MCF 10A (cell line): Measurements from ENCODE around the gene RNF187. TPM values are rescaled to one million over a fixed set of nuclear protein-coding genes. Genes with fewer than 3 reads are reported as not detected.

Source experiments
- BruUV-seq: library from RNA; stranded (reverse); fragments of 400-500 nt; replicated peaks from 2 replicates; lab custom pipeline; 2021; lab: Mats Ljungman, UMichigan
- CTCF ChIA-PET: fragments of 300-600 bp; sonication (Branson Sonifier 250); formaldehyde crosslinking; extraction: SDS; loops from one replicate; lab custom pipeline; 2021; ENCODE audit warnings: antibody characterized with exemption, inconsistent platforms; lab: Yijun Ruan, JAX
- POLR2A ChIA-PET: fragments of 300-600, 350-650 bp; sonication (Branson Sonifier 250); formaldehyde crosslinking; extraction: SDS; loops from one replicate; lab custom pipeline; 2020; ENCODE audit warnings: antibody characterized with exemption, inconsistent platforms; lab: Yijun Ruan, JAX
- DNase-seq: peaks from one replicate; pipeline ENCODE4 v3.0.0-alpha.2; 2018; ENCODE audit not compliant: unreplicated experiment
- H3K27ac Mint-ChIP-seq: one replicate; pipeline ENCODE4 v1.8.0; 2022; ENCODE audit warnings: mild to moderate bottlenecking, low read depth, mixed read lengths; ENCODE audit not compliant: unreplicated experiment
- H3K27me3 Mint-ChIP-seq: one replicate; pipeline ENCODE4 v1.8.0; 2022; ENCODE audit warnings: mixed read lengths; ENCODE audit not compliant: insufficient read depth, unreplicated experiment
- H3K36me3 Mint-ChIP-seq: one replicate; pipeline ENCODE4 v1.8.0; 2022; ENCODE audit warnings: mild to moderate bottlenecking, moderate library complexity, mixed read lengths; ENCODE audit not compliant: insufficient read depth, unreplicated experiment
- H3K4me1 Mint-ChIP-seq: one replicate; pipeline ENCODE4 v1.8.0; 2022; ENCODE audit warnings: mixed read lengths; ENCODE audit not compliant: insufficient read depth, unreplicated experiment
- H3K4me3 Mint-ChIP-seq: one replicate; pipeline ENCODE4 v1.8.0; 2022; ENCODE audit warnings: mild to moderate bottlenecking, moderate library complexity, mixed read lengths; ENCODE audit not compliant: unreplicated experiment
- H3K9me3 Mint-ChIP-seq: one replicate; pipeline ENCODE4 v1.8.0; 2022; ENCODE audit warnings: mixed read lengths; ENCODE audit not compliant: unreplicated experiment
- intact Hi-C: fragments of 100-400 bp; cut with micrococcal nuclease; formaldehyde crosslinking; loops from 2 replicates; pipeline ENCODE4 v1.14.1; 2022
- total RNA-seq: library from RNA; stranded (reverse); gene quantifications from 2 replicates; pipeline ENCODE4 v1.2.3, GENCODE V29; 2022
- TF ChIP-seq, protein P1 (sequence below): fragments of 200-600 bp; IDR thresholded peaks from one replicate; pipeline ENCODE4 v1.8.0; 2022; ENCODE audit warnings: antibody characterized with exemption, mild to moderate bottlenecking; ENCODE audit not compliant: unreplicated experiment

The RNF187 gene
- total RNA-seq, 1 experiment from 2014 or later, result 167 TPM

DNA sequence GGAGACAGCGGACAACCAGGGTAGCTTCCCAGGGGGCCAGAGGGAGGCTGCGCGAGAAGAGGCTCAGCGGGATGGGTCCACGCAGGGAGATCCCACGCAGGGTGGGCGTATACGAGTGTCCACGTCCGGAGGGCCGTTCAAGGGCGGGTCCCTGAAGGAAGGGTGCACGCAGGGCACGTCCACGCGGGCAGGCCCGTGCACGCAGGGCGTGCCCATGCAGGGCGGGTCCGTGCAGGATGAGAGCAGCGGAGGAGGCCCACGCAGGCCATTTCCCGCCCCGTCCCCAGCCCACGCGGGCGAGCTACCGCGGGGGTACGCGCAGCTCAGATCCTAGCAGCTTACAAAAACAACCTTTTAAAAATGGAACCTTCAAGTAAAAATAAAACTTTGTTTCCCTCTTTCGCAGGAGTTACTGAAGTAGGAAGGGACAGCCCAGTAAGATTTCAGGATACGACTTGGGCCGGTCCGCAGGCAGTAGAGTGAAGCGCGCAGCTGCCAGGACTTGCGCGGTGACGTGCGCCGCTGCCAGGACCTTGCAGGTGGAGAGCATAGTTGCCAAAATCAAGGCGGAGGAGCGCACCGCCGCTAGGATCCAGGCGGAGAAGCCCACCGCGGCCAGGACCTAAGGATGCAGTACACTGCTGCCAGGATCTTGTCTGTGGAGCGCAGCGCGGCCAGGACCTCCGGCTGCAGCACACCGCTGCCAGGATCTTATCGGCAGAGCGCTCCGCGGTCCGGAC is 416 bp upstream of the RNF187 start:
- TF ChIP-seq, protein P1, sequence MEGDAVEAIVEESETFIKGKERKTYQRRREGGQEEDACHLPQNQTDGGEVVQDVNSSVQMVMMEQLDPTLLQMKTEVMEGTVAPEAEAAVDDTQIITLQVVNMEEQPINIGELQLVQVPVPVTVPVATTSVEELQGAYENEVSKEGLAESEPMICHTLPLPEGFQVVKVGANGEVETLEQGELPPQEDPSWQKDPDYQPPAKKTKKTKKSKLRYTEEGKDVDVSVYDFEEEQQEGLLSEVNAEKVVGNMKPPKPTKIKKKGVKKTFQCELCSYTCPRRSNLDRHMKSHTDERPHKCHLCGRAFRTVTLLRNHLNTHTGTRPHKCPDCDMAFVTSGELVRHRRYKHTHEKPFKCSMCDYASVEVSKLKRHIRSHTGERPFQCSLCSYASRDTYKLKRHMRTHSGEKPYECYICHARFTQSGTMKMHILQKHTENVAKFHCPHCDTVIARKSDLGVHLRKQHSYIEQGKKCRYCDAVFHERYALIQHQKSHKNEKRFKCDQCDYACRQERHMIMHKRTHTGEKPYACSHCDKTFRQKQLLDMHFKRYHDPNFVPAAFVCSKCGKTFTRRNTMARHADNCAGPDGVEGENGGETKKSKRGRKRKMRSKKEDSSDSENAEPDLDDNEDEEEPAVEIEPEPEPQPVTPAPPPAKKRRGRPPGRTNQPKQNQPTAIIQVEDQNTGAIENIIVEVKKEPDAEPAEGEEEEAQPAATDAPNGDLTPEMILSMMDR, result no peak
- H3K4me3 Mint-ChIP-seq, result peak overlapping the region; percentile 90
- DNase-seq, result peak; percentile 93

DNA sequence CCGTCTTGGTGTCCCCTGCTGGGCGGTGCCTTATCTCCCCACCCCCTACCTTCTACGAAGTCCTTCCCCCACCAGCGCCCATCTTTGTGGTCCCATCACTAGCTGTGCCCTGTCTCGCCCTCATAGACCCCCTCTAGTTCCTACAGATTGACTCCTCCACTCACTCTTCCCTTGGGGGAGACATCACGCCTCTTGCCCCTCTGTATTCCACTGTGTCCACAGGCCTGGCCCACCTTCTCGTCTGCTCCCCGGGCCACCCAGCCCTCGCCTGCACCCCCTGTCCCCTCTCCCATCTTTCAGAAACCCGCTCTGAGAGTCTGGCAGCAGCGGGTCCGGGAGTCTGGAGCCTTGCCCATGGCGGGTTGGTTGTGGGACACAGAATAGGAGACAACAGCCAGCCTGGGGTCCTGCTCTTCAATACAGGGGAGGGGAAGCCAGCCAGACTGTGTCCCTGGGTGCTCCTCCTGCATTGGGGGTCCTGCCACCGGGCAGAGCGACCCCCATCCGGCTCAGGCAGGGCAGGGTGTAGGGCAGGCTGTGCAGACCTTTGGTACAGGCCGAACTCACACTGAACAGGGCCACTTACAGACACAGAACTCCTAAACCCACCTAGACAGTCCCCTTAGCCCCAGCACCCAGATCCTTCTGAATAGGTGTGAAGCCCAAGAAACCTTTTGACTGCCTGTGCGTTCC is 1.1 kb downstream of the RNF187 start:
- H3K36me3 Mint-ChIP-seq, result peaks cover 49% of the 10 kb centered on the region
- no peak for DNase-seq
- no TSS peak for BruUV-seq
- peak overlapping the region; percentile 90 for H3K4me3 Mint-ChIP-seq
- TF ChIP-seq, protein P1, result no peak
- no peaks in the 10 kb centered on the region for H3K9me3 Mint-ChIP-seq
- no peaks in the 10 kb centered on the region for H3K27me3 Mint-ChIP-seq
- POLR2A ChIA-PET, result interaction anchor here (0.6 to 7.5 kb wide), 14 partner anchors 11 to 1378 kb away, joined by 3 to 182 read pairs (median 5); partner anchors contain the start of genes IBA57, NUP133 and TRIM11
- intact Hi-C loops, result no loop called here
- H3K27ac Mint-ChIP-seq, result peak overlapping the region; percentile 100
- CTCF ChIA-PET, result interaction anchor here (0.6 to 3.2 kb wide), 9 partner anchors 13 to 750 kb away, joined by 3 to 31 read pairs (median 3); partner anchors contain the start of gene IBA57
- peaks cover 44% of the 10 kb centered on the region for H3K4me1 Mint-ChIP-seq

More for the DNA sequence above, 416 bp upstream of the RNF187 start:
- H3K9me3 Mint-ChIP-seq, result no peaks in the 10 kb centered on the region
- peak overlapping the region; percentile 100 for H3K27ac Mint-ChIP-seq
- H3K4me1 Mint-ChIP-seq, result peaks cover 40% of the 10 kb centered on the region
- ChIA-PET POLR2A (interaction anchor here (0.6 to 7.5 kb wide), 34 partner anchors 8 to 1547 kb away, joined by 3 to 182 read pairs (median 4); partner anchors contain the start of genes ARF1, COQ8A, GUK1 and IBA57), CTCF (interaction anchor here (0.6 to 1.5 kb wide), 17 partner anchors 11 to 1667 kb away, joined by 3 to 10 read pairs (median 4); partner anchors contain the start of gene GUK1)
- intact Hi-C loops, result loop anchor here (1.0 kb wide), 1 partner anchor 29 kb away; a partner anchor contains a TSS
- H3K36me3 Mint-ChIP-seq, result peaks cover 34% of the 10 kb centered on the region
- BruUV-seq, result TSS peak; percentile 86
- peaks cover 14% of the 10 kb centered on the region for H3K27me3 Mint-ChIP-seq

DNA sequence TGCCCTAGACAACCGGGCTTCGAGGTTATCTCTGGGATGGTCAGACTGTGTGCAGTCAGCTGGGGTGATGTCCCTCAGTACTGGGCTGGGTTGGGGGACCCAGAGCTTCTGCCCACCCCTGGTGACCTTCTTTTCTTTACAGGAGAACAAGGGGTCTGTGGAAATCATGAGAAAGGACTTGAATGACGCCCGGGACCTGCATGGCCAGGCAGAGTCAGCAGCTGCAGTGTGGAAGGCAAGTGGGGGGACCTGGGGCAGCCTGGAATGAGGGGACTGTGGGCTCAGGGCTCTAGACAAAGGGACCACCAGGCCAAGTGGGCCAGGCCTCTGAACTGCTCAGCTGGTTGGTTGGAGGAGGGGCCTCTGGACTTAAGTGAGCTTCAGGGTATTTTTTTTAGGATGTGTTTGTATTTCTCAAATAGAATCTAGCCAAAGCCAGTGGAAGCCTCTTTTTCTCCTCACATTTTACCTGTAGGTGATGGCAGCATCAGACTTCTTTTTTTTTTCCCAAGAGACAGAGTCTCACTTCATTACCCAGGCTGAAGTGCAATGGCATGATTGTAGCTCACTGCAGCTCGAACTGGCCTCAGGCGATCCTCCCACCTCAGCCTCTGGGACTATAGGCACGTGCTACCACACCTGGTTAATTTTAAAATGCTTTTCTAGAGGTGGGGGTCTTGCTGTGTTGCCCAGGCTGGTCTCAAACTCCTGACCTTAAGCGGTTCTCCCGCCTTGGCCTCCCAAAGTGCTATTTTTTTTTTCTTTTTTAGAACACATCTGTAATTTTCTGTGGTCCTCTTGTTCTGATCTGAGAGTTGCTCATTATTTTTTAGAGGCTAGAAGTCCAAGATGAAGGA is 1.9 kb downstream of the RNF187 start:
- POLR2A ChIA-PET, result interaction anchor here (0.6 to 7.5 kb wide), 8 partner anchors 10 to 1378 kb away, joined by 3 to 182 read pairs (median 4); partner anchors contain the start of gene NUP133
- no peak for DNase-seq
- H3K27me3 Mint-ChIP-seq, result no peaks in the 10 kb centered on the region
- TF ChIP-seq, protein P1, result no peak
- H3K36me3 Mint-ChIP-seq, result peaks cover 57% of the 10 kb centered on the region
- intact Hi-C loops, result no loop called here
- H3K9me3 Mint-ChIP-seq, result no peaks in the 10 kb centered on the region
- H3K27ac Mint-ChIP-seq, result peak overlapping the region; percentile 100
- peak overlapping the region; percentile 90 for H3K4me3 Mint-ChIP-seq
- CTCF ChIA-PET, result interaction anchor here (0.5 to 3.2 kb wide), 9 partner anchors 12 to 749 kb away, joined by 3 to 31 read pairs (median 3); partner anchors contain the start of gene IBA57
- no TSS peak for BruUV-seq
- H3K4me1 Mint-ChIP-seq, result peaks cover 48% of the 10 kb centered on the region
